DMS53 (cell line): ENCODE results near the gene TRABD2B.
A peak's percentile ranks its signal among the peaks of the same experiment; 100 is the strongest.

Experiments used
- DNase-seq: peaks from one replicate; lab custom pipeline; 2025; lab: John Stamatoyannopoulos, UW

The TRABD2B gene

GRCh38 chr1:47936916-47937551, 60.2 kb downstream of the TRABD2B start:
- no peak for DNase-seq

GRCh38 chr1:47935856-47936255, 61.3 kb downstream of the TRABD2B start:
- no peak for DNase-seq

GRCh38 chr1:47935163-47935562, 62.0 kb downstream of the TRABD2B start:
- no peak for DNase-seq

GRCh38 chr1:47934243-47934805, 62.9 kb downstream of the TRABD2B start:
- DNase-seq = no peak

GRCh38 chr1:47932743-47933142, 64.4 kb downstream of the TRABD2B start:
- DNase-seq = no peak

GRCh38 chr1:47931395-47931794, 65.8 kb downstream of the TRABD2B start:
- DNase-seq = peak; percentile 97

GRCh38 chr1:47930210-47930840, 66.9 kb downstream of the TRABD2B start:
- no peak for DNase-seq

GRCh38 chr1:47927165-47927564, 70.0 kb downstream of the TRABD2B start:
- DNase-seq = peak; percentile 98

- peak; percentile 76 for DNase-seq
These were observed 70.7 kb downstream of the TRABD2B start for GRCh38 chr1:47926461-47926999.

- no peak for DNase-seq
These were observed 72.7 kb downstream of the TRABD2B start for GRCh38 chr1:47924270-47925048.

GRCh38 chr1:47921935-47922415, 75.2 kb downstream of the TRABD2B start:
- DNase-seq = no peak

- DNase-seq = peak; percentile 57
These were observed 77.9 kb downstream of the TRABD2B start for GRCh38 chr1:47919113-47919833.

GRCh38 chr1:47918257-47918867, 78.8 kb downstream of the TRABD2B start:
- DNase-seq = peak; percentile 22

- no peak for DNase-seq
These were observed 79.5 kb downstream of the TRABD2B start for GRCh38 chr1:47917687-47918086.

GRCh38 chr1:47915677-47916353, 81.4 kb downstream of the TRABD2B start:
- no peak for DNase-seq

GRCh38 chr1:47914952-47915676, 82.1 kb downstream of the TRABD2B start:
- no peak for DNase-seq

- DNase-seq = no peak
These were observed 82.8 kb downstream of the TRABD2B start for GRCh38 chr1:47914218-47914938.

GRCh38 chr1:47913225-47913823, 83.9 kb downstream of the TRABD2B start:
- DNase-seq = no peak

GRCh38 chr1:47912756-47913155, 84.4 kb downstream of the TRABD2B start:
- no peak for DNase-seq
